Measurements from ENCODE around the gene RHOXF2. TPM values are rescaled to one million over a fixed set of nuclear protein-coding genes. Genes with fewer than 3 reads are reported as not detected.
"Not testable (repeated sequence)": the region's sequence is repeated elsewhere in the genome, so short reads cannot be mapped to it uniquely, and the experiment has no call there.

Gene RHOXF2, protein sequence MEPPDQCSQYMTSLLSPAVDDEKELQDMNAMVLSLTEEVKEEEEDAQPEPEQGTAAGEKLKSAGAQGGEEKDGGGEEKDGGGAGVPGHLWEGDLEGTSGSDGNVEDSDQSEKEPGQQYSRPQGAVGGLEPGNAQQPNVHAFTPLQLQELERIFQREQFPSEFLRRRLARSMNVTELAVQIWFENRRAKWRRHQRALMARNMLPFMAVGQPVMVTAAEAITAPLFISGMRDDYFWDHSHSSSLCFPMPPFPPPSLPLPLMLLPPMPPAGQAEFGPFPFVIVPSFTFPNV
- not detected for total RNA-seq

DNA sequence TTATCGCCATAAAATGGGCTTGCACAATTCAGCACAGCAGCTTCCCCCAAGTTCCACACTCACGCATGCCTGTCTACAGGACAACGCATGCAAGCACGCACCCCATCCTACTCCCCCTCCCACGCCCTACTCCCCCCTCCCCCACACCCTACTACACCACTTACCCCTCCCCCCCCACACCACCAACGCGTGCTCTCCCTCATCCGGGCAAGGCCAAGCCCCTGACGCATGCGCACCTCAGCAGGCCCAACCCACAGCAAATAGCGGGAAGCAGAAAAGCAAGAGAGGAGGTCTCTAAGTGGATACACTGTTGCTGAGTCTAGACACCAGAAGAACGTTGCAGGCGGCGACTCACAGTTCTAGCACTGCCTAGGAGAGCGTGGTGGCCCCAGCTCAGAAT is at the start of gene RHOXF2:
RHOXF2 (plus strand) TSS at position 301 of the 400 bp plus-strand sequence. CDS start 138 bp downstream, outside the sequence.
- ATAC-seq (ENCODE audit: low FRiP score); DNase-seq (ENCODE audit: low spot score): not testable (repeated sequence)

DNA sequence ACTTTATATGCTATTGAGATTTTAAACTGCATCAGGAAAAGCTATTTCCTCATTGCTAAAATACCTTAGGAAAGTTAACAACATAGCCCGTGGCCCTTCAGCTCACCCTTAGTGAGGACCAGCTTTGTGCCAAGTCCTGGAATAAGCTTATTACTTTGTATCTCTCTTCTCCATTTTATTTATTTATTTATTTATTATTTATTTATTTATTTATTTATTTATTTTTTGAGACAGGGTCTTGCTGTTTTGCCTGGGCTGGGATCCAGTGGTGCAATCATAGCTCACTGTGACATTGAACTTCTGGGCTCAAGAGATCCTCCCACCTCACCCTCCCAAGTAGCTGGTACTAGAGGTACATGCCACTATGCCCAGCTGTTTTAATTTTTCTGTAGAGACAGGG is 49.0 kb upstream of the RHOXF2 start:
- TF ChIP-seq, protein P1, sequence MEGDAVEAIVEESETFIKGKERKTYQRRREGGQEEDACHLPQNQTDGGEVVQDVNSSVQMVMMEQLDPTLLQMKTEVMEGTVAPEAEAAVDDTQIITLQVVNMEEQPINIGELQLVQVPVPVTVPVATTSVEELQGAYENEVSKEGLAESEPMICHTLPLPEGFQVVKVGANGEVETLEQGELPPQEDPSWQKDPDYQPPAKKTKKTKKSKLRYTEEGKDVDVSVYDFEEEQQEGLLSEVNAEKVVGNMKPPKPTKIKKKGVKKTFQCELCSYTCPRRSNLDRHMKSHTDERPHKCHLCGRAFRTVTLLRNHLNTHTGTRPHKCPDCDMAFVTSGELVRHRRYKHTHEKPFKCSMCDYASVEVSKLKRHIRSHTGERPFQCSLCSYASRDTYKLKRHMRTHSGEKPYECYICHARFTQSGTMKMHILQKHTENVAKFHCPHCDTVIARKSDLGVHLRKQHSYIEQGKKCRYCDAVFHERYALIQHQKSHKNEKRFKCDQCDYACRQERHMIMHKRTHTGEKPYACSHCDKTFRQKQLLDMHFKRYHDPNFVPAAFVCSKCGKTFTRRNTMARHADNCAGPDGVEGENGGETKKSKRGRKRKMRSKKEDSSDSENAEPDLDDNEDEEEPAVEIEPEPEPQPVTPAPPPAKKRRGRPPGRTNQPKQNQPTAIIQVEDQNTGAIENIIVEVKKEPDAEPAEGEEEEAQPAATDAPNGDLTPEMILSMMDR (IDR thresholded peaks at IDR 0.05), result no peak
- no peak for DNase-seq (ENCODE audit: low spot score)
- no peak for ATAC-seq (ENCODE audit: low FRiP score)

DNA sequence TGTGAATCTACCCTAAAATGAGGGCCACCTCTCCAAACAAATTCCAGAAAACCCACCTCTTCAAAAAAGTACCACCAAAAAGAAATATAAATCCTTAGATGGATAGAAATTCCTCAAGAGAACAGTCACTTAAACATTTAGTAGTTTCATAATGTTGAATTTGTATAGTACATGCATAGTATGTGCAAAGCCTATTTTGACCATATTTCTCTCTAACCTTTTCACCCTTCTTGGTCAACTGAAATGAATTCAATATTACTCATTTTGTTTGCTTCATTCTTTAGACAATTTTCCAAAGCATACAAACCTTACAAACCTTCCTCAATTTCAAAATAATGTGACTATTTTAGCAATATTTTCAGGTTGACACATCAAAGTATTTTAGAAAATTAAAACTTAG is 46.8 kb upstream of the RHOXF2 start:
- no peak for DNase-seq (ENCODE audit: low spot score)
- ATAC-seq (ENCODE audit: low FRiP score), result no peak
- TF ChIP-seq, protein P1 (IDR thresholded peaks at IDR 0.05), result no peak

DNA sequence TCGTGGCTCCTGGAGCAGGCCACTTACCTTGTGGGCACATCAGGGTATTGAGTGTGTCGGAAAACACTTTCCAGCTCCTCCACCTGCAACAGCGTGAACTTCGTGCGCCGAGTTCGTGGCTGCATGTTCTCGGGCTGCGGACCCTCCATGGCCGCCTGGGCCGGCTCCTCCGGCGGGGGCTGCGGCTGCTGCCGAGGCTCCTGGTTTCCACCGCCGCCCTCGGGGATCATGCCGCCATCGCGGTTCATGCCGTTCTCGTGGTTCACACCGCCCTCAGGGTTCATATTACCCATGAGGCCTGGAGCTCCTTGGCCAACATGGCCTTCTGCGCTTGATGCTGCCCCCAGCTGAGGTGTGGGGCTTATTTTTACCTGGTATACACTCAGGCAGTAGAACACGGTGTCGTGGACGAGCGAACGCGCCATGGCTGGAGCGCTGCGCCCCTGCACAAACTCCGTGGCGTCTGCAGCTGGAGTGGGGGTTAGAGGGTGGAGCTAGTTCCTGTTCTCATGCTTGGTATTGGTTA is 42.9 kb upstream of the RHOXF2 start, which contains the start of gene RHOXF1:
RHOXF1 (minus strand) TSS at position 476 of the 526 bp plus-strand sequence; CDS start at position 425, 51 bp downstream.
- TF ChIP-seq, protein P1 (IDR thresholded peaks at IDR 0.05), result no peak
- DNase-seq (ENCODE audit: low spot score), result no peak
- ATAC-seq (ENCODE audit: low FRiP score), result no peak

DNA sequence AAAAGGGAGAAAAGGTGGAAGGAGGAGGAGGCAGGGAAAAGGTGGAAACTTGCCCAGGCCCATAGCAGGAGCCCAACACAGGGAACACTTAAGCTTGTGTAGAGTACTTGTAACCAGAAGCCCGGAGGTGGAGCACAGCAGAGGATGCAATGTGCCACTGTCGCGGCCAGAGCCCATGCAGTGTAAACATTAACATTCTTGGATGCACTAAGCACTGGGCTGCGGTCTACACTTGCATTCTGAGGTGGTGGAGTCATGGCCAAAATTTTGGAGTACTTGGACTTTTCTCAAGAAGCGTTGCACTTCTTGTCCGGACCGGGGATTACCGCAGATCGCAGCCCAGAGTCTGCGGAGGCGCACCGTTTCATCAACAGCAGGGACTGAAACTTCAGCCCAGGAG is 38.2 kb upstream of the RHOXF2 start:
- no peak for ATAC-seq (ENCODE audit: low FRiP score)

GRCh38 chrX:120125444-120125843 is 33.0 kb upstream of the RHOXF2 start:
- no peak for DNase-seq (ENCODE audit: low spot score)
- no peak for ATAC-seq (ENCODE audit: low FRiP score)
- TF ChIP-seq, protein P1 (IDR thresholded peaks at IDR 0.05), result no peak

More for the DNA sequence above, 38.2 kb upstream of the RHOXF2 start:
- TF ChIP-seq, protein P1 (IDR thresholded peaks at IDR 0.05), result no peak
- DNase-seq (ENCODE audit: low spot score), result no peak

DNA sequence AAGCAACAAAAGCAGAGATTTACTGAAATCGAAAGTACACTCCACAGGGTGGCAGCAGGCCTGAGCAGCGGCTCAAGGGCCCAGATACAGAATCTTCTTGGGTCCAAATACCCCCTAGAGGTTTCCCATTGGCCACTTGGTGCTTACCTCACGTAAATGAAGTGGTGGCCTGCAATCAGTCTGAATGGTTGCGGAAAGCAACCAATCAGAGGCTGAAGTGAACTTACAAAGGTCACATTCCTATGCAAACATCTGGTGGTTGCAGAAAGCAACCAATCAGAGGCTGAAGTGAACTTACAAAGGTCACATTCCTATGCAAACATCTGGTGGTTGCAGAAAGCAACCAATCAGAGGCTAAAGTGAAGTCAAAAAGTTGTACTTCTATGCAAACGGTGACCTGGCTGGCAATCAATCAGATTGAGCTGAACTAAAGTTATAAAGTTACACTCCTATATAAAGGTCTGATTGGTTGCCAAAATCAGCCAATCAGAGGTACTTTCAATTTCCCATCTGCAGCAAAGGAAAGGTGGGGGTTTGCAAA is 30.0 kb upstream of the RHOXF2 start:
- DNase-seq (ENCODE audit: low spot score); ATAC-seq (ENCODE audit: low FRiP score): not testable (repeated sequence)

DNA sequence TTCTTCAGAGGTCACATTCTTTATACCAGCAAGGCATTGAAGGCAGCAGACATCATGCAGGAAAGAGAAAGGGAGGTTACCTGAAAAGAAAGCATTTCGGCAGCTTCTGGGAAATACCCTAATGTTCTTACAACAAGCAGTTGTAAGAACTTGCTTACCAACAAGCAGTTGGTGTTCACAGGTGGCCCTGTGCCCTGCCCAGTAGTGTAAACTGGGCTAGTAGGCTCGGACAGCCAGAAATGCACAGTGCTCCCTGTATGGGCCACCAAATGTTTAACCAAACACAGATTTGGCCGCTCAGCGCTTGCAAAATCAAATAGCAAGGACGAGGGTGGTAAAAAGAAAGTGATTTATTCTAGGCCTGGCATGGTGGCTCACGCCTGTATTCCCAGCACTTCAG is 22.3 kb upstream of the RHOXF2 start:
- no peak for DNase-seq (ENCODE audit: low spot score)
- ATAC-seq (ENCODE audit: low FRiP score), result no peak
- TF ChIP-seq, protein P1 (IDR thresholded peaks at IDR 0.05), result no peak

Data from omental fat pad (tissue), 4 donors.